Stomach (tissue), 4 donors: Measurements from ENCODE around the gene CCZ1.
"Not testable (repeated sequence)": the region's sequence is repeated elsewhere in the genome, so short reads cannot be mapped to it uniquely, and the experiment has no call there.

Experiments used
- EP300 ChIP-seq: sonication (generic); formaldehyde crosslinking; IDR thresholded peaks from one replicate; pipeline ENCODE4 v1.6.1; 2017; ENCODE audit warnings: antibody characterized with exemption
- POLR2AphosphoS5 ChIP-seq, 3 donors: sonication (generic); formaldehyde crosslinking; IDR thresholded peaks; one replicate each; pipeline ENCODE4 v1.6.1; 2016; ENCODE audit warnings: antibody characterized with exemption in 3 of 3
- TF ChIP-seq, protein P1 (sequence below), 7 experiments: fragments of 450-650 bp in 4 of 7; fragments of 200-600 bp in 3 of 7; sonication (generic) in 3 of 7; IDR thresholded peaks; one replicate each; pipeline ENCODE4 v1.5.1; 2016 to 2019; ENCODE audit warnings: antibody characterized with exemption in 7 of 7, control low read depth in 2 of 7, mild to moderate bottlenecking in 1 of 7

DNA sequence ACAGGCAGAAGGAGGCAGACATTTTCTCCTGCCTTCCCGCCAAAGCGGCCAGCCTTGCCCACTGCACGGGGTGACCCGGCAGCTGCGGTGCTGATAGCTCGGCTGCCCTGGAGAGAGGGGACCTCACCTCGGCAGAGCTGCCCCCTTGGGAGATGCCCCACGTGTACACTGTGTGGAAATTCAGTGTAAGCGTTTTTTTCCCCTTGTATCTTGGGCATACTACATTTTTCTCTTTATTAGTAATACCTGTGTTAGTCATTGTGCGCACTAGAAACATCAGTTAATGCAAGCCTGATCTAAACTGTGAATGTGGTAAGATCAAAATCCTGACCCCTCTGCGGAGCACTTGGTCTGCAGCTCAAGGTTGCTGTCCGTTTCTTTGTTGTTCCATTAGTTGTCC is 26.1 kb downstream of the CCZ1 start:
- TF ChIP-seq, protein P1, sequence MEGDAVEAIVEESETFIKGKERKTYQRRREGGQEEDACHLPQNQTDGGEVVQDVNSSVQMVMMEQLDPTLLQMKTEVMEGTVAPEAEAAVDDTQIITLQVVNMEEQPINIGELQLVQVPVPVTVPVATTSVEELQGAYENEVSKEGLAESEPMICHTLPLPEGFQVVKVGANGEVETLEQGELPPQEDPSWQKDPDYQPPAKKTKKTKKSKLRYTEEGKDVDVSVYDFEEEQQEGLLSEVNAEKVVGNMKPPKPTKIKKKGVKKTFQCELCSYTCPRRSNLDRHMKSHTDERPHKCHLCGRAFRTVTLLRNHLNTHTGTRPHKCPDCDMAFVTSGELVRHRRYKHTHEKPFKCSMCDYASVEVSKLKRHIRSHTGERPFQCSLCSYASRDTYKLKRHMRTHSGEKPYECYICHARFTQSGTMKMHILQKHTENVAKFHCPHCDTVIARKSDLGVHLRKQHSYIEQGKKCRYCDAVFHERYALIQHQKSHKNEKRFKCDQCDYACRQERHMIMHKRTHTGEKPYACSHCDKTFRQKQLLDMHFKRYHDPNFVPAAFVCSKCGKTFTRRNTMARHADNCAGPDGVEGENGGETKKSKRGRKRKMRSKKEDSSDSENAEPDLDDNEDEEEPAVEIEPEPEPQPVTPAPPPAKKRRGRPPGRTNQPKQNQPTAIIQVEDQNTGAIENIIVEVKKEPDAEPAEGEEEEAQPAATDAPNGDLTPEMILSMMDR (IDR thresholded peaks at IDR 0.05), result not testable (repeated sequence)
- TF ChIP-seq POLR2AphosphoS5 (IDR thresholded peaks at IDR 0.05); EP300: not testable (repeated sequence)
